HepG2 (cell line): ENCODE results near the gene SLC43A1. TPM values are rescaled to one million over a fixed set of nuclear protein-coding genes. Genes with fewer than 3 reads are reported as not detected.
A peak's percentile ranks its signal among the peaks of the same experiment; 100 is the strongest.

ENCODE experiments used
- ATAC-seq: fragments of 200-7000 bp; cut with Tn5 transposase; 3 replicates; pipeline ENCODE4 v1.9.1; 2020; ENCODE audit warnings: mild to moderate bottlenecking, moderate library complexity
- BruUV-seq: library from RNA; stranded (reverse); fragments of 400-500 nt; replicated peaks from 2 replicates; lab custom pipeline; 2021; lab: Mats Ljungman, UMichigan
- CTCF ChIA-PET: fragments of 300-600 bp; formaldehyde crosslinking; extraction: SDS; loops from one replicate; lab custom pipeline; 2021; ENCODE audit warnings: low total read pairs, inconsistent platforms, low intra/inter-chr PET ratio; lab: Yijun Ruan, JAX
- POLR2A ChIA-PET: fragments of 350-600 bp; sonication (Branson Sonifier 250); formaldehyde crosslinking; loops from one replicate; lab custom pipeline; 2020; ENCODE audit warnings: antibody characterized with exemption, inconsistent platforms; lab: Yijun Ruan, JAX
- DNase-seq: peaks from one replicate; pipeline ENCODE4 v3.0.0-alpha.2; 2015; ENCODE audit warnings: low spot score
- FAIRE-seq: peaks from 3 replicates; lab custom pipeline; 2011; peaks lifted over from hg19 to GRCh38; lab: Jason Lieb, UNC
- H2AFZ ChIP-seq: one replicate; pipeline ENCODE4 v1.6.1; 2011; ENCODE audit warnings: low read length, inconsistent platforms
- H3K27ac ChIP-seq: fragments of 300-600 bp; 3 replicates; pipeline ENCODE4 v1.8.0; 2011; ENCODE audit warnings: mixed run types, mild to moderate bottlenecking, mixed read lengths, low read length, inconsistent platforms; ENCODE audit not compliant: insufficient read depth; ENCODE audit errors: extremely low read length
- H3K27me3 ChIP-seq, 2 experiments: fragments of 200-600 bp in 1 of 2; 2 replicates in 1 of 2; 3 replicates in 1 of 2; pipeline versions ENCODE4 v1.6.0 to v1.8.0; 2011; ENCODE audit warnings: low read length in 2 of 2, mild to moderate bottlenecking in 2 of 2, moderate library complexity in 2 of 2, inconsistent platforms in 1 of 2; ENCODE audit not compliant: insufficient read depth in 2 of 2, control insufficient read depth in 1 of 2
- H3K36me3 ChIP-seq, 2 experiments: fragments of 200-600 bp in 1 of 2; replicated peaks in 1 of 2; 2 replicates in 1 of 2; 3 replicates in 1 of 2; pipeline versions ENCODE4 v1.5.1 to v1.8.0; 2011; ENCODE audit warnings: low read length in 2 of 2, inconsistent platforms in 1 of 2; ENCODE audit not compliant: insufficient read depth in 2 of 2, control insufficient read depth in 1 of 2
- H3K4me1 ChIP-seq: 2 replicates; pipeline ENCODE4 v1.5.1; 2012; ENCODE audit warnings: low read length, inconsistent platforms; ENCODE audit not compliant: insufficient read depth
- H3K4me2 ChIP-seq: 2 replicates; pipeline ENCODE4 v1.6.0; 2011; ENCODE audit warnings: low read depth, low read length, inconsistent platforms
- H3K4me3 ChIP-seq, 3 experiments: fragments of 200-600 bp in 1 of 3; sonication (generic), shearing (Covaris generic) in 1 of 3; replicated peaks in 1 of 3; 2 replicates each; pipeline ENCODE4 v1.5.1; 2011 to 2016; ENCODE audit warnings: low read length in 3 of 3, inconsistent platforms in 2 of 3, low read depth in 2 of 3, mild to moderate bottlenecking in 2 of 3, control low read depth in 1 of 3, mixed read lengths in 1 of 3; ENCODE audit not compliant: insufficient read depth in 1 of 3
- H3K79me2 ChIP-seq: one replicate; pipeline ENCODE4 v1.6.1; 2011; ENCODE audit warnings: low read length, inconsistent platforms; ENCODE audit not compliant: insufficient read depth
- H3K9ac ChIP-seq: 2 replicates; pipeline ENCODE4 v1.6.0; 2011; ENCODE audit warnings: mild to moderate bottlenecking, low read depth, low read length, inconsistent platforms; ENCODE audit not compliant: insufficient read depth
- H3K9me3 ChIP-seq: 2 replicates; pipeline ENCODE4 v1.5.1; 2012; ENCODE audit warnings: mild to moderate bottlenecking, low read length
- H4K20me1 ChIP-seq: 2 replicates; pipeline ENCODE4 v1.6.0; 2011; ENCODE audit warnings: inconsistent platforms, mild to moderate bottlenecking, low read length, moderate library complexity; ENCODE audit not compliant: insufficient read depth
- GMEB2 ChIP-seq: IDR thresholded peaks from 2 replicates; pipeline ENCODE4 v1.6.1; 2016; ENCODE audit warnings: missing biosample characterization, missing genetic modification reagents, low read depth
- HES4 ChIP-seq: sonication (generic); formaldehyde crosslinking; IDR thresholded peaks from 2 replicates; pipeline ENCODE4 v1.9.0; 2021; ENCODE audit warnings: mild to moderate bottlenecking, missing genetic modification reagents, borderline replicate concordance
- HNF4A ChIP-seq: sonication (generic); formaldehyde crosslinking; IDR thresholded peaks from 2 replicates; pipeline ENCODE4 v1.4.0; 2020; ENCODE audit warnings: missing genetic modification reagents
- KDM4B ChIP-seq: sonication (generic); formaldehyde crosslinking; IDR thresholded peaks from 2 replicates; pipeline ENCODE4 v1.4.0; 2020; ENCODE audit warnings: missing genetic modification reagents
- STAT6 ChIP-seq: sonication (generic); formaldehyde crosslinking; IDR thresholded peaks from 2 replicates; pipeline ENCODE4 v1.4.0; 2020; ENCODE audit warnings: missing genetic modification reagents, mild to moderate bottlenecking, borderline replicate concordance
- ZBTB25 ChIP-seq: IDR thresholded peaks from 2 replicates; pipeline ENCODE4 v1.6.1; 2018; ENCODE audit warnings: missing genetic modification reagents
- ZNF616 ChIP-seq: sonication (generic); formaldehyde crosslinking; IDR thresholded peaks from 2 replicates; pipeline ENCODE4 v1.5.0; 2020; ENCODE audit warnings: low read depth, mild to moderate bottlenecking, missing genetic modification reagents
- ZNF768 ChIP-seq: sonication (generic); formaldehyde crosslinking; IDR thresholded peaks from 2 replicates; pipeline ENCODE4 v1.4.0; 2020; ENCODE audit warnings: missing genetic modification reagents
- WGBS: methylation state at CpG from one replicate; pipeline ENCODE4 v1.1.6; 2017; ENCODE audit warnings: low lambda C conversion rate; 5-methylcytosine and 5-hydroxymethylcytosine counted together
- in situ Hi-C: cut with HindIII; loops from 2 replicates; pipeline ENCODE4 v1.10.0; 2017; ENCODE audit warnings: low pct_unique_long_range_greater_than_20kb; ENCODE audit not compliant: extremely low pct_ligation_motif_present
- intact Hi-C: fragments of 100-400 bp; cut with micrococcal nuclease; formaldehyde crosslinking; loops from one replicate; pipeline ENCODE4 v1.10.0; 2022; ENCODE audit not compliant: unreplicated experiment
- polyA plus RNA-seq, 8 experiments: library from polyadenylated mRNA; depleted of rRNA in 3 of 8; stranded (reverse) in 7 of 8; unstranded in 1 of 8; fragments of >200 nt; fragmentation: Illumina TruSeq in 4 of 8; extraction: Trizol in 4 of 8; gene quantifications; 2 replicates each; pipeline versions ENCODE4 v1.2.1 to v1.2.3, GENCODE V29; 2011 to 2016; ENCODE audit warnings: low read depth in 4 of 8, missing spikeins in 1 of 8, mixed read lengths in 1 of 8; ENCODE audit not compliant: insufficient read depth in 1 of 8
- total RNA-seq, 5 experiments: library from RNA; depleted of rRNA; stranded (reverse); fragments of >200 nt; fragmentation: Illumina TruSeq; extraction: Trizol; gene quantifications; 2 replicates each; pipeline ENCODE4 v1.2.3, GENCODE V29; 2016; ENCODE audit warnings: low read depth in 1 of 5

The SLC43A1 gene
- total and polyA plus RNA-seq, 2 of the 13 experiments (the other 11 are each of a cell fraction or from before 2014, with no cell fraction given) = 72.3 to 87.6 TPM

GRCh38 chr11:57506522-57506921, 9.0 kb downstream of the SLC43A1 start:
- no TSS peak for BruUV-seq
- H4K20me1 ChIP-seq = peaks cover 13% of the 10 kb centered on the region
- WGBS = 60% methylated on average over 1 of the region's 1 CpG
- H3K36me3 ChIP-seq = peaks cover 8 to 41% of the 10 kb centered on the region in 2 experiments; a peak in 4 of 5 replicates
- TF ChIP-seq GMEB2 (CRISPR knock-in tag) = no peak
- 0 out of 2 replicates have a peak, but pooled peaks have one; percentile 29 for TF ChIP-seq STAT6 (CRISPR knock-in tag)
- TF ChIP-seq ZNF768 = peak; percentile 75; the same call in 1 of the 2 replicates
- TF ChIP-seq HES4 (CRISPR knock-in tag) = no peak
- no peak for TF ChIP-seq KDM4B (CRISPR knock-in tag)
- 0 out of 2 replicates have a peak, but pooled peaks have one; percentile 6 for TF ChIP-seq HNF4A (CRISPR knock-in tag)
- TF ChIP-seq ZNF616 (CRISPR knock-in tag) = no peak
- no peak for TF ChIP-seq ZBTB25 (CRISPR knock-in tag)
- ATAC-seq (no peak), DNase-seq (no peak), FAIRE-seq (no peak)
- H3K27ac ChIP-seq = no peak overlapping the region
- H3K9ac ChIP-seq = no peak overlapping the region
- ChIA-PET CTCF (interaction anchor here (0.7 kb wide), 1 partner anchor 21 kb away, joined by 4 read pairs; no protein-coding TSS in a partner anchor), POLR2A (interaction anchor here (2.4 to 9.7 kb wide), 3 partner anchors 9 to 13 kb away, joined by 7 to 111 read pairs (median 14); partner anchors contain the start of gene SLC43A1)
- H2AFZ ChIP-seq = no peak overlapping the region
- peaks cover 64% of the 10 kb centered on the region for H3K79me2 ChIP-seq
- no peak overlapping the region for H3K4me3 ChIP-seq
- intact Hi-C loops = no loop called here
- H3K4me1 ChIP-seq = peaks cover 90% of the 10 kb centered on the region
- H3K9me3 ChIP-seq = no peaks in the 10 kb centered on the region
- H3K27me3 ChIP-seq = no peaks in the 10 kb centered on the region
- in situ Hi-C loops = no loop called here
- no peak overlapping the region for H3K4me2 ChIP-seq
